ENCODE results near the gene CLCN5.

Gene CLCN5

GRCh38 chrX:49960061-49960460, 37.7 kb downstream of the CLCN5 start:
- Histone ChIP-seq H2AK5ac (ENCODE audit: low read length) (no peak overlapping the region), H3K27ac (ENCODE audit: low read depth, low read length) (no peak overlapping the region), H3K4me3 (ENCODE audit: low read length) (no peak overlapping the region), H3K4me1 (ENCODE audit: control insufficient read depth, low read depth, low read length) (no peaks in the 10 kb centered on the region), H3K4me2 (ENCODE audit: low read length) (no peak overlapping the region), H2BK120ac (ENCODE audit: low read depth, low read length) (no peak overlapping the region), H3K18ac (ENCODE audit: low read length) (no peak overlapping the region), H3K79me2 (ENCODE audit: control insufficient read depth, insufficient read depth, low read length) (no peaks in the 10 kb centered on the region), H3K9ac (ENCODE audit: low read length) (no peak overlapping the region), H2BK15ac (replicated peaks; ENCODE audit: low read depth) (no peak overlapping the region), H2BK5ac (ENCODE audit: low read length) (no peak overlapping the region), H3K56ac (ENCODE audit: low read length) (no peak overlapping the region), H3K23ac (ENCODE audit: low read length) (no peak overlapping the region), H3K36me3 (ENCODE audit: control insufficient read depth, insufficient read depth, low read length) (no peaks in the 10 kb centered on the region), H3K27me3 (ENCODE audit: insufficient read depth, low read length, poor library complexity) (no peaks in the 10 kb centered on the region), H3K79me1 (ENCODE audit: low read length) (no peaks in the 10 kb centered on the region), H4K5ac (ENCODE audit: low read length) (no peak overlapping the region), H4K8ac (ENCODE audit: low read depth, low read length) (no peak overlapping the region), H3K4ac (ENCODE audit: low read depth, low read length) (no peak overlapping the region)
- WGBS (ENCODE audit: extremely low coverage, insufficient coverage, low lambda C conversion rate) = no CpG with 5 or more reads among the region's 1 CpG
- peak; percentile 13 for DNase-seq

- Histone ChIP-seq H3K27me3 (ENCODE audit: insufficient read depth, low read length, poor library complexity) (no peaks in the 10 kb centered on the region), H2BK120ac (ENCODE audit: low read depth, low read length) (no peak overlapping the region), H3K4me2 (ENCODE audit: low read length) (no peak overlapping the region), H3K56ac (ENCODE audit: low read length) (no peak overlapping the region), H3K79me2 (ENCODE audit: control insufficient read depth, insufficient read depth, low read length) (no peaks in the 10 kb centered on the region), H2BK5ac (ENCODE audit: low read length) (no peak overlapping the region), H4K8ac (ENCODE audit: low read depth, low read length) (no peak overlapping the region), H4K5ac (ENCODE audit: low read length) (no peak overlapping the region), H3K36me3 (ENCODE audit: control insufficient read depth, insufficient read depth, low read length) (no peaks in the 10 kb centered on the region), H3K23ac (ENCODE audit: low read length) (no peak overlapping the region), H2BK15ac (replicated peaks; ENCODE audit: low read depth) (no peak overlapping the region), H2AK5ac (ENCODE audit: low read length) (no peak overlapping the region), H3K79me1 (ENCODE audit: low read length) (no peaks in the 10 kb centered on the region), H3K4me3 (ENCODE audit: low read length) (no peak overlapping the region), H3K4ac (ENCODE audit: low read depth, low read length) (no peak overlapping the region), H3K4me1 (ENCODE audit: control insufficient read depth, low read depth, low read length) (no peaks in the 10 kb centered on the region), H3K27ac (ENCODE audit: low read depth, low read length) (no peak overlapping the region), H3K9ac (ENCODE audit: low read length) (no peak overlapping the region), H3K18ac (ENCODE audit: low read length) (no peak overlapping the region)
- WGBS (ENCODE audit: extremely low coverage, insufficient coverage, low lambda C conversion rate) = no CpG with 5 or more reads among the region's 2 CpGs
- DNase-seq = no peak
Measured at GRCh38 chrX:49970674-49971073, 48.3 kb downstream of the CLCN5 start.

- H3K4me1 ChIP-seq (ENCODE audit: control insufficient read depth, low read depth, low read length) = no peaks in the 10 kb centered on the region
- H4K5ac ChIP-seq (ENCODE audit: low read length) = no peak overlapping the region
- H4K8ac ChIP-seq (ENCODE audit: low read depth, low read length) = no peak overlapping the region
- no peak overlapping the region for H3K4ac ChIP-seq (ENCODE audit: low read depth, low read length)
- no peaks in the 10 kb centered on the region for H3K79me1 ChIP-seq (ENCODE audit: low read length)
- H3K9ac ChIP-seq (ENCODE audit: low read length) = no peak overlapping the region
- DNase-seq = no peak
- H3K18ac ChIP-seq (ENCODE audit: low read length) = no peak overlapping the region
- no peaks in the 10 kb centered on the region for H3K36me3 ChIP-seq (ENCODE audit: control insufficient read depth, insufficient read depth, low read length)
- no peak overlapping the region for H2BK5ac ChIP-seq (ENCODE audit: low read length)
- no peak overlapping the region for H3K4me3 ChIP-seq (ENCODE audit: low read length)
- H3K79me2 ChIP-seq (ENCODE audit: control insufficient read depth, insufficient read depth, low read length) = no peaks in the 10 kb centered on the region
- no peak overlapping the region for H3K27ac ChIP-seq (ENCODE audit: low read depth, low read length)
- H2AK5ac ChIP-seq (ENCODE audit: low read length) = no peak overlapping the region
- no peak overlapping the region for H3K23ac ChIP-seq (ENCODE audit: low read length)
- no peak overlapping the region for H3K4me2 ChIP-seq (ENCODE audit: low read length)
- H3K56ac ChIP-seq (ENCODE audit: low read length) = no peak overlapping the region
- no CpG with 5 or more reads among the region's 5 CpGs for WGBS (ENCODE audit: extremely low coverage, insufficient coverage, low lambda C conversion rate)
- H3K27me3 ChIP-seq (ENCODE audit: insufficient read depth, low read length, poor library complexity) = no peaks in the 10 kb centered on the region
- no peak overlapping the region for H2BK15ac ChIP-seq (replicated peaks; ENCODE audit: low read depth)
- H2BK120ac ChIP-seq (ENCODE audit: low read depth, low read length) = no peak overlapping the region
Measured at GRCh38 chrX:49972328-49972860, 50.0 kb downstream of the CLCN5 start.

- H3K27ac ChIP-seq (ENCODE audit: low read depth, low read length) = no peak overlapping the region
- no CpG with 5 or more reads among the region's 4 CpGs for WGBS (ENCODE audit: extremely low coverage, insufficient coverage, low lambda C conversion rate)
- no peak overlapping the region for H2BK120ac ChIP-seq (ENCODE audit: low read depth, low read length)
Measured at GRCh38 chrX:49976682-49977197, 54.3 kb downstream of the CLCN5 start.

GRCh38 chrX:49977319-49978090, 55.1 kb downstream of the CLCN5 start:
- H2BK5ac ChIP-seq (ENCODE audit: low read length) = no peak overlapping the region
- no peak overlapping the region for H3K23ac ChIP-seq (ENCODE audit: low read length)
- H3K4me2 ChIP-seq (ENCODE audit: low read length) = no peak overlapping the region
- no peak overlapping the region for H2BK15ac ChIP-seq (replicated peaks; ENCODE audit: low read depth)
- H2AK5ac ChIP-seq (ENCODE audit: low read length) = no peak overlapping the region
- no peak overlapping the region for H3K4me3 ChIP-seq (ENCODE audit: low read length)
- H4K5ac ChIP-seq (ENCODE audit: low read length) = no peak overlapping the region
- no peak overlapping the region for H3K18ac ChIP-seq (ENCODE audit: low read length)
- no peaks in the 10 kb centered on the region for H3K79me2 ChIP-seq (ENCODE audit: control insufficient read depth, insufficient read depth, low read length)
- H3K9ac ChIP-seq (ENCODE audit: low read length) = no peak overlapping the region
- H3K4me1 ChIP-seq (ENCODE audit: control insufficient read depth, low read depth, low read length) = no peaks in the 10 kb centered on the region
- H3K36me3 ChIP-seq (ENCODE audit: control insufficient read depth, insufficient read depth, low read length) = no peaks in the 10 kb centered on the region
- no peaks in the 10 kb centered on the region for H3K79me1 ChIP-seq (ENCODE audit: low read length)
- H3K27ac ChIP-seq (ENCODE audit: low read depth, low read length) = no peak overlapping the region
- peak; percentile 3 for DNase-seq
- H3K56ac ChIP-seq (ENCODE audit: low read length) = no peak overlapping the region
- no peak overlapping the region for H3K4ac ChIP-seq (ENCODE audit: low read depth, low read length)
- WGBS (ENCODE audit: extremely low coverage, insufficient coverage, low lambda C conversion rate) = no CpG with 5 or more reads among the region's 9 CpGs
- H2BK120ac ChIP-seq (ENCODE audit: low read depth, low read length) = no peak overlapping the region
- no peaks in the 10 kb centered on the region for H3K27me3 ChIP-seq (ENCODE audit: insufficient read depth, low read length, poor library complexity)
- no peak overlapping the region for H4K8ac ChIP-seq (ENCODE audit: low read depth, low read length)

More at GRCh38 chrX:49976682-49977197, 54.3 kb downstream of the CLCN5 start:
- Histone ChIP-seq H4K5ac (ENCODE audit: low read length) (no peak overlapping the region), H3K18ac (ENCODE audit: low read length) (no peak overlapping the region), H2BK15ac (replicated peaks; ENCODE audit: low read depth) (no peak overlapping the region), H3K27me3 (ENCODE audit: insufficient read depth, low read length, poor library complexity) (no peaks in the 10 kb centered on the region), H2AK5ac (ENCODE audit: low read length) (no peak overlapping the region), H3K4me1 (ENCODE audit: control insufficient read depth, low read depth, low read length) (no peaks in the 10 kb centered on the region), H3K4me2 (ENCODE audit: low read length) (no peak overlapping the region), H3K36me3 (ENCODE audit: control insufficient read depth, insufficient read depth, low read length) (no peaks in the 10 kb centered on the region), H3K79me1 (ENCODE audit: low read length) (no peaks in the 10 kb centered on the region), H3K4me3 (ENCODE audit: low read length) (no peak overlapping the region), H3K9ac (ENCODE audit: low read length) (no peak overlapping the region), H3K23ac (ENCODE audit: low read length) (no peak overlapping the region), H3K4ac (ENCODE audit: low read depth, low read length) (no peak overlapping the region), H3K56ac (ENCODE audit: low read length) (no peak overlapping the region), H2BK5ac (ENCODE audit: low read length) (no peak overlapping the region), H3K79me2 (ENCODE audit: control insufficient read depth, insufficient read depth, low read length) (no peaks in the 10 kb centered on the region), H4K8ac (ENCODE audit: low read depth, low read length) (no peak overlapping the region)
- DNase-seq = no peak

All from mesendoderm (in vitro differentiated cells).